Hepatocyte (in vitro differentiated cells): ENCODE data around the gene EGFL7. TPM values are rescaled to one million over a fixed set of nuclear protein-coding genes. Genes with fewer than 3 reads are reported as not detected.

ENCODE experiments used
- DNase-seq: peaks from one replicate; pipeline ENCODE4 v3.0.0-alpha.2; 2016; ENCODE audit warnings: low spot score
- H2AFZ ChIP-seq: fragments of 200-600 bp; sonication (generic); 2 replicates; pipeline ENCODE4 v1.6.0; 2016; ENCODE audit warnings: antibody characterized with exemption, mild to moderate bottlenecking
- H3K27ac ChIP-seq: fragments of 200-600 bp; sonication (generic); 2 replicates; pipeline ENCODE4 v1.5.1; 2016; ENCODE audit warnings: mild to moderate bottlenecking
- H3K27me3 ChIP-seq: fragments of 200-600 bp; sonication (generic); 2 replicates; pipeline ENCODE4 v1.6.1; 2016
- H3K36me3 ChIP-seq: fragments of 200-600 bp; sonication (generic); replicated peaks from 2 replicates; pipeline ENCODE4 v1.5.1; 2016; ENCODE audit warnings: low read depth; ENCODE audit not compliant: insufficient read depth
- H3K4me1 ChIP-seq: fragments of 200-600 bp; sonication (generic); 2 replicates; pipeline ENCODE4 v1.5.1; 2016; ENCODE audit warnings: mild to moderate bottlenecking, moderate library complexity; ENCODE audit not compliant: insufficient read depth
- H3K4me2 ChIP-seq: fragments of 200-600 bp; sonication (generic); 2 replicates; pipeline ENCODE4 v1.6.0; 2016
- H3K4me3 ChIP-seq: fragments of 200-600 bp; sonication (generic); 2 replicates; pipeline ENCODE4 v1.5.1; 2016; ENCODE audit warnings: mild to moderate bottlenecking
- H3K79me2 ChIP-seq: fragments of 200-600 bp; sonication (generic); 2 replicates; pipeline ENCODE4 v1.6.0; 2017; ENCODE audit warnings: mild to moderate bottlenecking
- H3K9me2 ChIP-seq: fragments of 200-600 bp; sonication (generic); replicated peaks from 2 replicates; pipeline ENCODE4 v1.6.0; 2017; ENCODE audit warnings: mild to moderate bottlenecking; ENCODE audit not compliant: insufficient read depth
- H3K9me3 ChIP-seq: fragments of 200-600 bp; sonication (generic); 2 replicates; pipeline ENCODE4 v1.5.1; 2016; ENCODE audit warnings: low read depth, mild to moderate bottlenecking
- H4K20me1 ChIP-seq: fragments of 200-600 bp; sonication (generic); 2 replicates; pipeline ENCODE4 v1.6.0; 2016; ENCODE audit warnings: mild to moderate bottlenecking; ENCODE audit not compliant: insufficient read depth, poor library complexity, severe bottlenecking
- CTCF ChIP-seq: fragments of 200-600 bp; sonication (generic); IDR thresholded peaks from 2 replicates; pipeline ENCODE4 v1.5.1; 2016; ENCODE audit warnings: antibody characterized with exemption, mild to moderate bottlenecking; ENCODE audit not compliant: poor library complexity
- EZH2 ChIP-seq: fragments of 200-600 bp; sonication (generic); IDR thresholded peaks from 2 replicates; pipeline ENCODE4 v1.6.1; 2016; ENCODE audit warnings: antibody characterized with exemption, mild to moderate bottlenecking, borderline replicate concordance
- EZH2phosphoT487 ChIP-seq: fragments of 200-600 bp; sonication (generic); IDR thresholded peaks from one replicate; pipeline ENCODE4 v1.6.1; 2018; ENCODE audit warnings: antibody characterized with exemption, mild to moderate bottlenecking, low read depth, moderate library complexity; ENCODE audit not compliant: unreplicated experiment, severe bottlenecking
- WGBS: methylation state at CpG from one replicate; pipeline ENCODE4 v1.1.6; 2016; ENCODE audit warnings: low lambda C conversion rate; ENCODE audit errors: missing lambda C conversion rate; 5-methylcytosine and 5-hydroxymethylcytosine counted together
- polyA plus RNA-seq: library from polyadenylated mRNA; unstranded; fragments of >200 nt; fragmentation: Nextera tagmentation; extraction: Ambion mirVana; gene quantifications from 2 replicates; pipeline ENCODE4 v1.2.1, GENCODE V29; 2016
- total RNA-seq: library from RNA; depleted of rRNA; stranded (reverse); fragments of >200 nt; gene quantifications from 2 replicates; pipeline ENCODE4 v1.2.3, GENCODE V29; 2014

Gene EGFL7
- total and polyA plus RNA-seq, 2 experiments from 2014 or later, result 50.0 to 82.5 TPM

GRCh38 chr9:136661641-136662325 is 933 bp upstream of the EGFL7 start:
- DNase-seq, result no peak
- no peaks in the 10 kb centered on the region for H3K79me2 ChIP-seq
- H3K4me3 ChIP-seq, result no peak overlapping the region
- no peak overlapping the region for H2AFZ ChIP-seq
- no peaks in the 10 kb centered on the region for H3K4me1 ChIP-seq
- no peak for TF ChIP-seq EZH2
- TF ChIP-seq CTCF, result no peak
- TF ChIP-seq EZH2phosphoT487, result no peak
- H3K9me2 ChIP-seq, result no peaks in the 10 kb centered on the region
- no peaks in the 10 kb centered on the region for H3K27me3 ChIP-seq
- H3K9me3 ChIP-seq, result no peaks in the 10 kb centered on the region
- 88% methylated on average over 16 of the region's 22 CpGs for WGBS
- no peaks in the 10 kb centered on the region for H3K36me3 ChIP-seq
- H4K20me1 ChIP-seq, result no peaks in the 10 kb centered on the region
- no peak overlapping the region for H3K4me2 ChIP-seq
- no peak overlapping the region for H3K27ac ChIP-seq

- Histone ChIP-seq H4K20me1 (no peaks in the 10 kb centered on the region), H3K27me3 (no peaks in the 10 kb centered on the region), H3K4me2 (no peak overlapping the region), H3K4me3 (no peak overlapping the region), H2AFZ (no peak overlapping the region), H3K4me1 (no peaks in the 10 kb centered on the region), H3K79me2 (no peaks in the 10 kb centered on the region), H3K9me2 (no peaks in the 10 kb centered on the region), H3K9me3 (no peaks in the 10 kb centered on the region), H3K36me3 (no peaks in the 10 kb centered on the region), H3K27ac (no peak overlapping the region)
- WGBS, result 81% methylated on average over 9 of the region's 10 CpGs
- DNase-seq, result no peak
- TF ChIP-seq CTCF (no peak), EZH2 (no peak), EZH2phosphoT487 (no peak)
These were observed 425 bp upstream of the EGFL7 start for GRCh38 chr9:136662326-136662655.

DNA sequence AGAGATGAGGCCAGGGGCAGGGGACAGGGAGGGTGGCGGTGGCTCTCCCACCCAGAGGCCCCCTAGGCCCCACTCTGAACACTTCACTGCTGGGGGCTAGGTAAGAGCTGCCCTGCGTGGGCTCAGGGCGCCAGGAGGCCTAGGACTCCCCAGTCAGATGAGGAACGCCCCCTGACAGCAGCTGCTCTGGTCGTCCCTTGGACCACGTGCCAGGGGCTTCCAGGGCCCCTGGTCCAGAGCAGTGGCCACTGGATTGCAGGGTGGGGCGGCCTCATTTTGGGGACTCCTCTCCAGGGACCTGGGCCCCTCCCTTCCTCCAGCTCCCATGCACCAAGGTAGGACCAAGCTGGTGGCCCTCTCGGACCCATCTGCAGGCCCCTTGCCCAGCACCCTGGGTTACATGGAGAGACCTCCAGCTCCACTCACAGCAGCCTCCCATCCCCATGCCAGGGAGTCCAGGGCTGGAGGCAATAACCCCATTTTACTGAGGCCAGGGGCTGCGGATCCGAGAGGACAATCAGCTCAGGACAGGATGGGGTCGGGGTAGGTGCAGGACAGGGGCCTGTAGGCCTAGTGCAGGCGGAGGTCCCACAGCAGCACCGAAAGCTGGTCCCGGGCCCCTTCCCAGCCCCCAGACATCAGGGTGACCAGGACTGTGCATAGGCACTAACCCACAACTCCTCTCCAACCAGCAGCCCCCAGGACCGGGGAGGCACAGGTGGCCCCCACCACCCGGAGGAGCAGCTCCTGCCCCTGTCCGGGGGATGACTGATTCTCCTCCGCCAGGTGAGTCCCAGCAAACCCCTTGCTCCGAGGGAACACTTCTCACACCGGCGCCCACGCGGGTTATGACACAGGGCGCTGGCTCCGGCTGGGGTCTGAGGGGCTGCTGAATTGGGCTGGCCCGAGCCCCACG is 1.5 kb downstream of the EGFL7 start:
- no peak for DNase-seq
- no peak for TF ChIP-seq EZH2
- no peak for TF ChIP-seq CTCF
- TF ChIP-seq EZH2phosphoT487, result no peak
- H3K9me3 ChIP-seq, result no peaks in the 10 kb centered on the region
- no peaks in the 10 kb centered on the region for H3K4me1 ChIP-seq
- H3K27ac ChIP-seq, result no peak overlapping the region
- no peak overlapping the region for H3K4me3 ChIP-seq
- no peaks in the 10 kb centered on the region for H3K79me2 ChIP-seq
- WGBS, result 93% methylated on average over 26 of the region's 27 CpGs
- no peaks in the 10 kb centered on the region for H3K9me2 ChIP-seq
- no peaks in the 10 kb centered on the region for H3K36me3 ChIP-seq
- H3K4me2 ChIP-seq, result peak overlapping the region; percentile 92
- no peaks in the 10 kb centered on the region for H3K27me3 ChIP-seq
- no peaks in the 10 kb centered on the region for H4K20me1 ChIP-seq
- no peak overlapping the region for H2AFZ ChIP-seq
